Liver (tissue), 9 donors: Measurements from ENCODE around the gene GPR21. TPM values are rescaled to one million over a fixed set of nuclear protein-coding genes. Genes with fewer than 3 reads are reported as not detected.

Experiments used
- DNase-seq: peaks from one replicate; pipeline ENCODE4 v3.0.0-alpha.2; 2017; ENCODE audit warnings: low spot score
- H3K27ac ChIP-seq, 2 donors: one replicate each; pipeline ENCODE4 v1.7.0; 2013; ENCODE audit warnings: inconsistent platforms in 2 of 2, low read length in 2 of 2, control low read depth in 1 of 2, low read depth in 1 of 2, mild to moderate bottlenecking in 1 of 2
- H3K27me3 ChIP-seq, 4 donors: one replicate each; pipeline versions ENCODE4 v1.6.1 to v1.7.0; 2013; ENCODE audit warnings: low read length in 3 of 4, inconsistent platforms in 1 of 4, mild to moderate bottlenecking in 1 of 4, moderate library complexity in 1 of 4; ENCODE audit not compliant: control insufficient read depth in 4 of 4, insufficient read depth in 4 of 4
- H3K36me3 ChIP-seq, 4 donors: one replicate each; pipeline versions ENCODE4 v1.6.1 to v1.7.0; 2013; ENCODE audit warnings: low read length in 3 of 4, mild to moderate bottlenecking in 3 of 4, low read depth in 1 of 4, moderate library complexity in 1 of 4; ENCODE audit not compliant: control insufficient read depth in 4 of 4, insufficient read depth in 3 of 4
- H3K4me1 ChIP-seq, 4 donors: one replicate each; pipeline versions ENCODE4 v1.6.1 to v1.7.0; 2013; ENCODE audit warnings: low read length in 3 of 4, mild to moderate bottlenecking in 3 of 4, moderate library complexity in 1 of 4; ENCODE audit not compliant: control insufficient read depth in 4 of 4, insufficient read depth in 4 of 4
- H3K4me3 ChIP-seq, 3 donors: one replicate each; pipeline versions ENCODE4 v1.6.1 to v1.7.0; 2013; ENCODE audit warnings: low read length in 3 of 3, control low read depth in 1 of 3, low read depth in 1 of 3, mild to moderate bottlenecking in 1 of 3
- H3K9ac ChIP-seq, 2 donors: one replicate each; pipeline ENCODE4 v1.7.0; 2013; ENCODE audit warnings: low read length in 2 of 2, mild to moderate bottlenecking in 2 of 2, moderate library complexity in 2 of 2, control low read depth in 1 of 2, low read depth in 1 of 2
- H3K9me3 ChIP-seq, 4 donors: one replicate each; pipeline versions ENCODE4 v1.6.1 to v1.7.0; 2013; ENCODE audit warnings: low read length in 3 of 4; ENCODE audit not compliant: control insufficient read depth in 4 of 4
- EGR1 ChIP-seq, 2 donors: IDR thresholded peaks; 2 replicates each; pipeline ENCODE4 v1.6.1; 2016 to 2018; ENCODE audit warnings: antibody characterized with exemption in 2 of 2, low read depth in 2 of 2
- FOXA1 ChIP-seq: IDR thresholded peaks from 2 replicates; pipeline ENCODE4 v1.6.1; 2016; ENCODE audit warnings: antibody characterized with exemption
- FOXA2 ChIP-seq: IDR thresholded peaks from 2 replicates; pipeline ENCODE4 v1.6.1; 2016; ENCODE audit warnings: antibody characterized with exemption
- GABPA ChIP-seq, 2 donors: IDR thresholded peaks in 1 of 2; conservative IDR thresholded peaks in 1 of 2; 2 replicates each; pipeline ENCODE4 v1.6.1; 2016; ENCODE audit warnings: antibody characterized with exemption in 2 of 2, mild to moderate bottlenecking in 1 of 2, moderate library complexity in 1 of 2
- HNF4A ChIP-seq, 2 donors: conservative IDR thresholded peaks; 2 replicates each; pipeline ENCODE4 v1.6.1; 2016; ENCODE audit warnings: antibody characterized with exemption in 2 of 2, mild to moderate bottlenecking in 2 of 2
- HNF4G ChIP-seq: IDR thresholded peaks from 2 replicates; pipeline ENCODE4 v1.6.1; 2016; ENCODE audit warnings: antibody characterized with exemption
- JUND ChIP-seq, 2 donors: IDR thresholded peaks; 2 replicates each; pipeline ENCODE4 v1.6.1; 2016; ENCODE audit warnings: antibody characterized with exemption in 2 of 2
- NR2F2 ChIP-seq: IDR thresholded peaks from 2 replicates; pipeline ENCODE4 v1.6.1; 2016; ENCODE audit warnings: antibody characterized with exemption
- RAD21 ChIP-seq, 2 donors: IDR thresholded peaks; 2 replicates each; pipeline ENCODE4 v1.6.1; 2016; ENCODE audit warnings: antibody characterized with exemption in 2 of 2, mild to moderate bottlenecking in 2 of 2
- RXRA ChIP-seq, 2 donors: IDR thresholded peaks; 2 replicates each; pipeline ENCODE4 v1.6.1; 2017 to 2018; ENCODE audit warnings: antibody characterized with exemption in 2 of 2, mild to moderate bottlenecking in 1 of 2
- SP1 ChIP-seq: IDR thresholded peaks from 2 replicates; pipeline ENCODE4 v1.6.1; 2018; ENCODE audit warnings: antibody characterized with exemption, mild to moderate bottlenecking
- TAF1 ChIP-seq: conservative IDR thresholded peaks from 2 replicates; pipeline ENCODE4 v1.6.1; 2016; ENCODE audit warnings: antibody characterized with exemption, mild to moderate bottlenecking
- YY1 ChIP-seq: IDR thresholded peaks from 2 replicates; pipeline ENCODE4 v1.6.1; 2016; ENCODE audit warnings: antibody characterized with exemption, mild to moderate bottlenecking
- WGBS: extraction: QIAGEN DNeasy Blood & Tissue Kit; methylation state at CpG from one replicate; pipeline ENCODE4 v1.1.7; 2013; 5-methylcytosine and 5-hydroxymethylcytosine counted together
- polyA plus RNA-seq, 2 donors: library from polyadenylated mRNA; stranded (reverse) in 1 of 2; unstranded in 1 of 2; fragments of 200-250 nt in 1 of 2; fragments of >200 nt in 1 of 2; fragmentation: Nextera tagmentation in 1 of 2; extraction: Ambion mirVana in 1 of 2; gene quantifications; one replicate each; pipeline versions ENCODE4 v1.2.1 to v1.2.3, GENCODE V29; 2013 to 2015
- total RNA-seq, 2 donors: library from RNA; depleted of rRNA; stranded (reverse); fragments of >200 nt; gene quantifications; one replicate each; pipeline ENCODE4 v1.2.3, GENCODE V29; 2014
- TF ChIP-seq, protein P1 (sequence below): fragments of 150-350 bp; IDR thresholded peaks from 2 replicates; pipeline ENCODE4 v1.5.1; 2017; ENCODE audit warnings: improper control_type of control experiment, low read depth, low read length; ENCODE audit not compliant: missing input control
- TF ChIP-seq, protein P2 (sequence below): IDR thresholded peaks from 2 replicates; pipeline ENCODE4 v1.6.1; 2016; ENCODE audit warnings: antibody characterized with exemption
- TF ChIP-seq, protein P3 (sequence below): IDR thresholded peaks from 2 replicates; pipeline ENCODE4 v1.6.1; 2016; ENCODE audit warnings: antibody characterized with exemption, mild to moderate bottlenecking
- TF ChIP-seq, protein P4 (sequence below): IDR thresholded peaks from 2 replicates; pipeline ENCODE4 v1.6.1; 2016; ENCODE audit warnings: antibody characterized with exemption
- TF ChIP-seq, protein P5 (sequence below): IDR thresholded peaks from 2 replicates; pipeline ENCODE4 v1.6.1; 2016; ENCODE audit warnings: antibody characterized with exemption
- donor health status: healthy.
- donor health status: healthy.
- donor health status: healthy.
- donor health status: healthy.
- donor health status: healthy.

Gene GPR21
- total and polyA plus RNA-seq, 4 donors: 0.07 to 0.67 TPM; not detected in 2

DNA sequence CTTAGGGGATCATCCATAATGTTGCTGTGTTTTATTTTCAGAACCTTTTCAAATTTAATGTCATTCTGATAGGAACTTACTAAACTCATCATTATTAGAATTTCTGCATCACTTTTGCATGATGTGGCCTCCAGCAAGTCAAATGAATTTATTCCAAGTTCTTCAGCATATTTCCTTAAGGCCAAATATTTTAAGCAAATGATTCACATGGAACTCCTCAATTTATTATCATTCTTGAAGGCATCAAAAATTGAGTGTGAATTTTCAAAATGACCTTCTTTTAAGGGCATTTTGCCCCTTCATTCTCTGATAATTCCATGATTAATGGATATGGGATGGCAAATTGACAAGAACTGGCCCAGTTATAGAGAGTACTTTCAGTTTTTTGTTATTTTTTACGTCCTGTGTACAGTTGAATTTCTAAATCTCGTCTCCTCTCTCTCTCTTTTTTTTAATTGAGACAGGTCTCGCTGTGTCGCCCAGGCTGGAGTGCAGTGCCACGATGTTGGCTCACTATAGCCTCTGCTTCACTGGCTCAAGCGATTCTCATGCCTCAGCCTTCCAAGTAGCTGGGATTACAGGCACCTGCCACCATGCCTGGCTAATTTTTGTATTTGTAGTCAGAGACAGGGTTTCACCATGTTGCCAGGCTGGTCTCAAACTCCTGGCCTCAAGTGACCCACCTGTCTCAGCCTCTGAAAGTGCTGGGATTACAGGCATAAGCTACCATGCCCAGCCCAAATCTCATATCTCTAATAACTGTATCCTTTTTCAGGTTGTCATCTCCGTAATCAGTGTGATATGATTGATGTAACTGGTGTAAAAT is 29.1 kb downstream of the GPR21 start:
- WGBS: 92% methylated on average over 7 of the region's 7 CpGs
- H3K36me3 ChIP-seq: peaks cover 1 to 17% (median 12%) of the 10 kb centered on the region in 4 donors

More for the DNA sequence above, 29.1 kb downstream of the GPR21 start:
- no peak for DNase-seq
- no peak overlapping the region for H3K9ac ChIP-seq
- H3K27me3 ChIP-seq: no peaks in the 10 kb centered on the region
- H3K4me1 ChIP-seq: no peaks in the 10 kb centered on the region
- H3K9me3 ChIP-seq: no peaks in the 10 kb centered on the region
- TF ChIP-seq, protein P1, sequence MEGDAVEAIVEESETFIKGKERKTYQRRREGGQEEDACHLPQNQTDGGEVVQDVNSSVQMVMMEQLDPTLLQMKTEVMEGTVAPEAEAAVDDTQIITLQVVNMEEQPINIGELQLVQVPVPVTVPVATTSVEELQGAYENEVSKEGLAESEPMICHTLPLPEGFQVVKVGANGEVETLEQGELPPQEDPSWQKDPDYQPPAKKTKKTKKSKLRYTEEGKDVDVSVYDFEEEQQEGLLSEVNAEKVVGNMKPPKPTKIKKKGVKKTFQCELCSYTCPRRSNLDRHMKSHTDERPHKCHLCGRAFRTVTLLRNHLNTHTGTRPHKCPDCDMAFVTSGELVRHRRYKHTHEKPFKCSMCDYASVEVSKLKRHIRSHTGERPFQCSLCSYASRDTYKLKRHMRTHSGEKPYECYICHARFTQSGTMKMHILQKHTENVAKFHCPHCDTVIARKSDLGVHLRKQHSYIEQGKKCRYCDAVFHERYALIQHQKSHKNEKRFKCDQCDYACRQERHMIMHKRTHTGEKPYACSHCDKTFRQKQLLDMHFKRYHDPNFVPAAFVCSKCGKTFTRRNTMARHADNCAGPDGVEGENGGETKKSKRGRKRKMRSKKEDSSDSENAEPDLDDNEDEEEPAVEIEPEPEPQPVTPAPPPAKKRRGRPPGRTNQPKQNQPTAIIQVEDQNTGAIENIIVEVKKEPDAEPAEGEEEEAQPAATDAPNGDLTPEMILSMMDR: no peak
- TF ChIP-seq, protein P2, sequence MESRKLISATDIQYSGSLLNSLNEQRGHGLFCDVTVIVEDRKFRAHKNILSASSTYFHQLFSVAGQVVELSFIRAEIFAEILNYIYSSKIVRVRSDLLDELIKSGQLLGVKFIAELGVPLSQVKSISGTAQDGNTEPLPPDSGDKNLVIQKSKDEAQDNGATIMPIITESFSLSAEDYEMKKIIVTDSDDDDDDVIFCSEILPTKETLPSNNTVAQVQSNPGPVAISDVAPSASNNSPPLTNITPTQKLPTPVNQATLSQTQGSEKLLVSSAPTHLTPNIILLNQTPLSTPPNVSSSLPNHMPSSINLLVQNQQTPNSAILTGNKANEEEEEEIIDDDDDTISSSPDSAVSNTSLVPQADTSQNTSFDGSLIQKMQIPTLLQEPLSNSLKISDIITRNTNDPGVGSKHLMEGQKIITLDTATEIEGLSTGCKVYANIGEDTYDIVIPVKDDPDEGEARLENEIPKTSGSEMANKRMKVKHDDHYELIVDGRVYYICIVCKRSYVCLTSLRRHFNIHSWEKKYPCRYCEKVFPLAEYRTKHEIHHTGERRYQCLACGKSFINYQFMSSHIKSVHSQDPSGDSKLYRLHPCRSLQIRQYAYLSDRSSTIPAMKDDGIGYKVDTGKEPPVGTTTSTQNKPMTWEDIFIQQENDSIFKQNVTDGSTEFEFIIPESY: no peak
- TF ChIP-seq GABPA (IDR thresholded peaks at IDR 0.05 in 1 of 2, conservative IDR thresholded peaks at IDR 0.05 in 1 of 2) (no peak), RAD21 (IDR thresholded peaks at IDR 0.05) (no peak), FOXA1 (no peak), JUND (IDR thresholded peaks at IDR 0.05) (no peak), RXRA (IDR thresholded peaks at IDR 0.05) (no peak), TAF1 (no peak), YY1 (no peak), NR2F2 (no peak), HNF4A (conservative IDR thresholded peaks at IDR 0.05) (no peak), SP1 (no peak), FOXA2 (no peak), HNF4G (no peak), EGR1 (IDR thresholded peaks at IDR 0.05; ENCODE audit: low read depth in 2 of 2) (no peak)
- TF ChIP-seq, protein P3, sequence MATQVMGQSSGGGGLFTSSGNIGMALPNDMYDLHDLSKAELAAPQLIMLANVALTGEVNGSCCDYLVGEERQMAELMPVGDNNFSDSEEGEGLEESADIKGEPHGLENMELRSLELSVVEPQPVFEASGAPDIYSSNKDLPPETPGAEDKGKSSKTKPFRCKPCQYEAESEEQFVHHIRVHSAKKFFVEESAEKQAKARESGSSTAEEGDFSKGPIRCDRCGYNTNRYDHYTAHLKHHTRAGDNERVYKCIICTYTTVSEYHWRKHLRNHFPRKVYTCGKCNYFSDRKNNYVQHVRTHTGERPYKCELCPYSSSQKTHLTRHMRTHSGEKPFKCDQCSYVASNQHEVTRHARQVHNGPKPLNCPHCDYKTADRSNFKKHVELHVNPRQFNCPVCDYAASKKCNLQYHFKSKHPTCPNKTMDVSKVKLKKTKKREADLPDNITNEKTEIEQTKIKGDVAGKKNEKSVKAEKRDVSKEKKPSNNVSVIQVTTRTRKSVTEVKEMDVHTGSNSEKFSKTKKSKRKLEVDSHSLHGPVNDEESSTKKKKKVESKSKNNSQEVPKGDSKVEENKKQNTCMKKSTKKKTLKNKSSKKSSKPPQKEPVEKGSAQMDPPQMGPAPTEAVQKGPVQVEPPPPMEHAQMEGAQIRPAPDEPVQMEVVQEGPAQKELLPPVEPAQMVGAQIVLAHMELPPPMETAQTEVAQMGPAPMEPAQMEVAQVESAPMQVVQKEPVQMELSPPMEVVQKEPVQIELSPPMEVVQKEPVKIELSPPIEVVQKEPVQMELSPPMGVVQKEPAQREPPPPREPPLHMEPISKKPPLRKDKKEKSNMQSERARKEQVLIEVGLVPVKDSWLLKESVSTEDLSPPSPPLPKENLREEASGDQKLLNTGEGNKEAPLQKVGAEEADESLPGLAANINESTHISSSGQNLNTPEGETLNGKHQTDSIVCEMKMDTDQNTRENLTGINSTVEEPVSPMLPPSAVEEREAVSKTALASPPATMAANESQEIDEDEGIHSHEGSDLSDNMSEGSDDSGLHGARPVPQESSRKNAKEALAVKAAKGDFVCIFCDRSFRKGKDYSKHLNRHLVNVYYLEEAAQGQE: no peak
- TF ChIP-seq, protein P4, sequence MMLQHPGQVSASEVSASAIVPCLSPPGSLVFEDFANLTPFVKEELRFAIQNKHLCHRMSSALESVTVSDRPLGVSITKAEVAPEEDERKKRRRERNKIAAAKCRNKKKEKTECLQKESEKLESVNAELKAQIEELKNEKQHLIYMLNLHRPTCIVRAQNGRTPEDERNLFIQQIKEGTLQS: no peak
- TF ChIP-seq, protein P5, sequence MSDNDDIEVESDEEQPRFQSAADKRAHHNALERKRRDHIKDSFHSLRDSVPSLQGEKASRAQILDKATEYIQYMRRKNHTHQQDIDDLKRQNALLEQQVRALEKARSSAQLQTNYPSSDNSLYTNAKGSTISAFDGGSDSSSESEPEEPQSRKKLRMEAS: no peak
- H3K27ac ChIP-seq: no peak overlapping the region
- no peak overlapping the region for H3K4me3 ChIP-seq
